SU-DHL-6 (cell line): ENCODE data around the gene PYGB.

ENCODE experiments used
- H2AFZ ChIP-seq: fragments of 200-600 bp; sonication (generic); 2 replicates; pipeline ENCODE4 v1.6.1; 2014; ENCODE audit warnings: low read depth, mild to moderate bottlenecking, moderate library complexity, mixed read lengths, antibody characterized with exemption, low read length; ENCODE audit not compliant: severe bottlenecking
- H3F3A ChIP-seq: fragments of 200-600 bp; shearing (Covaris generic); 2 replicates; pipeline ENCODE4 v1.6.0; 2016; ENCODE audit warnings: antibody characterized with exemption, mild to moderate bottlenecking; ENCODE audit not compliant: insufficient read depth
- H3K27ac ChIP-seq: fragments of 200-600 bp; sonication (generic); 2 replicates; pipeline ENCODE4 v1.5.1; 2016; ENCODE audit warnings: low read depth, mild to moderate bottlenecking, low read length, moderate library complexity, mixed read lengths
- H3K27me3 ChIP-seq: fragments of 200-600 bp; sonication (generic), shearing (Covaris generic); 2 replicates; pipeline ENCODE4 v1.6.0; 2014; ENCODE audit warnings: mild to moderate bottlenecking, low read length
- H3K36me3 ChIP-seq: fragments of 200-600 bp; sonication (generic); 2 replicates; pipeline ENCODE4 v1.6.1; 2014; ENCODE audit warnings: mild to moderate bottlenecking, low read length, mixed read lengths
- H3K4me2 ChIP-seq: fragments of 300-600, 200-600 bp; shearing (Covaris generic), sonication (generic); 2 replicates; pipeline ENCODE4 v1.6.0; 2014; ENCODE audit warnings: low read length, low read depth, mild to moderate bottlenecking; ENCODE audit not compliant: poor library complexity, severe bottlenecking
- H3K4me3 ChIP-seq: fragments of 200-600 bp; sonication (generic); 2 replicates; pipeline ENCODE4 v1.5.1; 2014; ENCODE audit warnings: antibody characterized with exemption, low read length, mild to moderate bottlenecking, mixed read lengths; ENCODE audit not compliant: insufficient read depth, poor library complexity, severe bottlenecking
- H3K79me2 ChIP-seq: fragments of 200-600 bp; sonication (generic); 2 replicates; pipeline ENCODE4 v1.6.1; 2014; ENCODE audit warnings: mild to moderate bottlenecking, low read length, moderate library complexity; ENCODE audit not compliant: insufficient read depth
- H3K9ac ChIP-seq: fragments of 200-600 bp; sonication (generic); 2 replicates; pipeline ENCODE4 v1.7.0; 2014; ENCODE audit warnings: mild to moderate bottlenecking, low read length
- H3K9me2 ChIP-seq: fragments of 200-600 bp; sonication (generic); replicated peaks from 2 replicates; pipeline ENCODE4 v1.6.1; 2014; ENCODE audit warnings: low read length; ENCODE audit not compliant: insufficient read depth
- H3K9me3 ChIP-seq: fragments of 200-600 bp; sonication (generic); 2 replicates; pipeline ENCODE4 v1.6.1; 2014; ENCODE audit warnings: low read length, mixed read lengths; ENCODE audit not compliant: insufficient read depth
- H4K20me1 ChIP-seq: fragments of 200-600 bp; sonication (generic); 2 replicates; pipeline ENCODE4 v1.6.1; 2014; ENCODE audit warnings: low read depth, mild to moderate bottlenecking, antibody characterized with exemption, low read length, moderate library complexity, mixed read lengths
- CTCF ChIP-seq: fragments of 200-600 bp; sonication (generic); IDR thresholded peaks from one replicate; pipeline ENCODE4 v1.5.1; 2017; ENCODE audit warnings: antibody characterized with exemption, mild to moderate bottlenecking, low read length, moderate library complexity; ENCODE audit not compliant: insufficient read depth, poor library complexity, severe bottlenecking
- EZH2phosphoT487 ChIP-seq: fragments of 200-600 bp; sonication (generic), shearing (Covaris generic); conservative IDR thresholded peaks from 2 replicates; pipeline ENCODE4 v1.6.1; 2018; ENCODE audit warnings: mild to moderate bottlenecking, antibody characterized with exemption, low read length, moderate library complexity, mixed read lengths

The PYGB gene

DNA sequence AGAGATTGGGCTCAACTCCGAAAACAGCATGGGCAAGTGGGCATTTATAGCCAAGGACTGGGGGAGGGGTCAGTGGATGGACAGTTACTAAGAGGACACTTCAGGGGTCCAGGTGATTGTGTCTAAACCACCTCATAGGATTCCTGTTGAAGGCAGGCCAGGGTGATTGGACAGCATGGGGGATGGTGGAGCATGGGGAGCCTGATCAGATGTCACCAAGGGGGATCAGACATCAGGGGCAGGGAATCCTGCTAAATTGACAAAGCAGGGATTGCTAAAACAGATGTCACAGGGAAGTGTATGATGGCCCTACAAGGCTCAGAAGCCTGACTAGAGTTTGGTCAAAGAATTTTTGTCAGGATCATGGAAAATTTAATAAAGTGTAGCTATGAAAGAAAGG lies 2.4 kb upstream of the PYGB start:
- no peak overlapping the region for H3K27ac ChIP-seq
- peaks cover 7% of the 10 kb centered on the region for H3F3A ChIP-seq
- H3K36me3 ChIP-seq = no peaks in the 10 kb centered on the region
- H3K4me2 ChIP-seq = no peak overlapping the region
- H3K9me2 ChIP-seq = no peaks in the 10 kb centered on the region
- H3K27me3 ChIP-seq = no peaks in the 10 kb centered on the region
- peaks cover 6% of the 10 kb centered on the region; the same call in 1 of the 2 replicates for H4K20me1 ChIP-seq
- no peak overlapping the region for H3K9ac ChIP-seq
- H3K4me3 ChIP-seq = no peak overlapping the region
- no peaks in the 10 kb centered on the region for H3K79me2 ChIP-seq
- no peak overlapping the region for H2AFZ ChIP-seq
- TF ChIP-seq EZH2phosphoT487 (no peak), CTCF (no peak)
- no peaks in the 10 kb centered on the region for H3K9me3 ChIP-seq

DNA sequence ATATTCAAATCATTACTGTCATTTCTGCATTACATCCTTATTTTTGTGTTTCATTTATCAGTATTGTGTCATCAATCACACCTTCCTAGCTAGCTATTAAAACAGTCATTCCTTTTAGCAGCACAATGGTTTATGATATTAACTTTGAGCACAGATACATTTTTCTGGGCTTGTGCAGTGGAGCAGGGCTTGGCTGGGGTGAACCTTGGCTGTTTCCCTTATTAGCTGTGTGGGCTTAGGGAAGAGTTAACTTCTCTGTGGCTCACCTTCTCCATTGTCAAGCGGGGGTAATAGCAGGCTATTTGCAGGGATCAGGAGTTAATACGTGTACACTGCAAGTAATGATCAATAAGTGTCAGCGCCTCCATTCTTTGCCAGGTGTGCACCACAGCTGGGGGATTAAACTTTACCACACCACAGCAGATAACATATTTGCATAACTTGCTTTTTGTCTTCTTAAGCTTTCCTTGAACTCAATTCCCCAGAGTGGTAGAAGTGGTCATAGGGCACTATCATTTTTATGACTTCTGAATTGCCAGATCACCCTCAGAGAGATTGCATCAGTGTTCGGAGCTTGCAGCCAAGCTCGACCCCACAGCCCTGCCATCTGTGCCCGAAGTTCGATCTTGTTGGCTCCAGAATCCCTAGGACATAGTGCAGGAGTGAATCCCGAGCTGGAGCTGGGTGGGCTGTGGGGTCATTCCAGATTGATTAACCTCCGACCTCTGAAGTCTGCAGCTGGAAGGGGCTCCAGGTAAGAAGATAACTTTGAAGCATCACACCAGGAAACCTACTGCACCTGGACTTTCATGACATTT lies 1.5 kb upstream of the PYGB start:
- Histone ChIP-seq H2AFZ (no peak overlapping the region), H3K27me3 (no peaks in the 10 kb centered on the region), H3K27ac (no peak overlapping the region), H3K36me3 (no peaks in the 10 kb centered on the region), H3K79me2 (no peaks in the 10 kb centered on the region), H4K20me1 (peaks cover 6% of the 10 kb centered on the region; the same call in 1 of the 2 replicates), H3F3A (peaks cover 7% of the 10 kb centered on the region), H3K9me2 (no peaks in the 10 kb centered on the region), H3K4me3 (no peak overlapping the region), H3K9me3 (no peaks in the 10 kb centered on the region), H3K4me2 (no peak overlapping the region), H3K9ac (no peak overlapping the region)
- no peak for TF ChIP-seq CTCF
- no peak for TF ChIP-seq EZH2phosphoT487

DNA sequence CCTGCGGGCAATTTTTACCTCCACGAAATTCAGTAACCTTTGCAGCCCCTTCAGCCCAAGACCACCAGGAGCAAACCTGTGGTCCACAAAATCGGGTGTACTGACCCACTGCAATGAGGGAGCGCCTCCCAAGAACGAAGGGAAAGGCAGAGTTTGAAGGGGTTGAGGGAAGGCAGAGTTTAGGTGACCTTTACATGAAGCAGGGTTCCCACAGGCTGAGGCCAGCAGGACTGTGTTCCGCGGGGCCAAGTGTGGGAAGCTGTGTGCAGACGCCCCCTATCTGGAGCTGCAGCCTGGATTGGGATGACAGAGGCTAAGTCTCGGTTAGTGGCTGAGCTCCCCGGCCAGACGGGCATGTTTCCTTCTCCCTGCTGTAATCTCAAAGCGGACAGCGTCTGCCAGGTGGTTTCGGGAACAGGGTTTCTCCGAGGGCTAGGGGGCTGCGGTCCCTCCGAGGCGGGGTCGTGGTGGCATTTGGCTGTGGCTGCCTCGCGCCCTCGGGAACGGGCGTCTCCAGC lies 826 bp upstream of the PYGB start:
- Histone ChIP-seq H3K9me3 (no peaks in the 10 kb centered on the region), H3K79me2 (no peaks in the 10 kb centered on the region), H4K20me1 (peaks cover 6% of the 10 kb centered on the region; the same call in 1 of the 2 replicates), H3K36me3 (no peaks in the 10 kb centered on the region), H3K27ac (no peak overlapping the region), H3K9me2 (no peaks in the 10 kb centered on the region), H3K4me3 (peak overlapping the region; percentile 67), H2AFZ (peak overlapping the region; percentile 65), H3K27me3 (no peaks in the 10 kb centered on the region), H3K9ac (peak overlapping the region; percentile 72), H3K4me2 (peak overlapping the region; percentile 57), H3F3A (peaks cover 7% of the 10 kb centered on the region)
- TF ChIP-seq CTCF (no peak), EZH2phosphoT487 (no peak)
